ENCODE data around the gene DENND4A. TPM values are rescaled to one million over a fixed set of nuclear protein-coding genes. Genes with fewer than 3 reads are reported as not detected.

Gene DENND4A
- polyA plus RNA-seq, 1 of the 3 experiments (the other 2 are of a cell fraction) = 2.5 TPM

DNA sequence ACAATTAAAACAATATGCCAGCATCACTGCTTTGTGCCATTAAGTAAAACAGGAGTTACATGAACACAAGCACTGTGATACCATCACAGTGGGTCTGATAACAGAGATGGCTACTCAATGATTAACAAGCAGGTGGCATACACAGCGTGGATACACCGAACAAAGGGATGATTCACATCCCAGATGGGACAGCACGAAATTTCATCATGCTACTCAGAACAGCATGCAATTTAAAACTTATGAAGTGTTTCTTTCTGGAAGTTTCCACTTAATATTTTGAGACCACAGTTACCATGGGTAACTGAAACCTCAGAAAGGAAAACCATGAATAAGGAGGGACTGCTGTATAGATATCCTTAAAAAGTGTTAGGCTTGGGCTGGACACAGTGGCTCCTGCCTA, 125.8 kb downstream of the DENND4A start (continued):
- TF ChIP-seq NRF1 (IDR thresholded peaks at IDR 0.05; ENCODE audit: low read depth, low read length) (no peak), EP300 (IDR thresholded peaks at IDR 0.05; ENCODE audit: borderline replicate concordance in 1 of 2, low read depth in 1 of 2, low read length in 1 of 2) (no peak), JUND (IDR thresholded peaks at IDR 0.05) (no peak)
- TF ChIP-seq, protein P1, sequence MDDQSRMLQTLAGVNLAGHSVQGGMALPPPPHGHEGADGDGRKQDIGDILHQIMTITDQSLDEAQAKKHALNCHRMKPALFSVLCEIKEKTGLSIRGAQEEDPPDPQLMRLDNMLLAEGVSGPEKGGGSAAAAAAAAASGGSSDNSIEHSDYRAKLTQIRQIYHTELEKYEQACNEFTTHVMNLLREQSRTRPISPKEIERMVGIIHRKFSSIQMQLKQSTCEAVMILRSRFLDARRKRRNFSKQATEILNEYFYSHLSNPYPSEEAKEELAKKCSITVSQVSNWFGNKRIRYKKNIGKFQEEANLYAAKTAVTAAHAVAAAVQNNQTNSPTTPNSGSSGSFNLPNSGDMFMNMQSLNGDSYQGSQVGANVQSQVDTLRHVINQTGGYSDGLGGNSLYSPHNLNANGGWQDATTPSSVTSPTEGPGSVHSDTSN (IDR thresholded peaks at IDR 0.05) = no peak

DNA sequence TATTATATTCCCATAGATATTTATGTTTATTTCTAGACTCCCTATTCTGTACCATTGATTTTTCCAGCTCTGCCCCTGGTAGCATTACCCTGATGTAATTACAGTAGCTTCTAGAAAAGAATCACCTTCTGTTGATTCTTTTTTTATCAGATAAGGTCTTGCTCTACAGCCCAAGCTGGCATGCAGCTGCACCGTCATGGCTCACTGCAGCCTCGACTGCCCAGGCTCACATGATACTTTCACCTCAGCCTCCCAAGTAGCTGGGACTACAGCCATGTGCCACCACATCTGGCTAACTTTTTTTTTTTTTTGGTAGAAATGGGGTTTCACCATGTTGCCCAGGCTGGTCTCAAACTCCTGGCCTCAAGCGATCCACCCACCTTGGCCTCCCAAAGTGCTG, 128.6 kb downstream of the DENND4A start:
- 88% methylated on average over 3 of the region's 3 CpGs for WGBS (ENCODE audit: low lambda C conversion rate)
- Histone ChIP-seq H3F3A (replicated peaks; ENCODE audit: insufficient read depth) (peaks cover 13% of the 10 kb centered on the region), H3K27ac (ENCODE audit: low read depth in 2 of 2, low read length in 1 of 2) (no peak overlapping the region), H3K79me2 (ENCODE audit: insufficient read depth) (no peaks in the 10 kb centered on the region), H3K27me3 (ENCODE audit: insufficient read depth) (no peaks in the 10 kb centered on the region), H3K4me1 (ENCODE audit: control insufficient read depth in 1 of 2, insufficient read depth in 2 of 2, low read depth in 1 of 2, low read length in 1 of 2) (no peaks in the 10 kb centered on the region; a peak in 1 of 4 replicates), H3K9me2 (no peaks in the 10 kb centered on the region), H3K4me3 (ENCODE audit: low read depth in 2 of 2, low read length in 1 of 2) (no peak overlapping the region), H3K36me3 (replicated peaks in 1 of 2; ENCODE audit: control insufficient read depth in 1 of 2, insufficient read depth in 2 of 2, low read length in 1 of 2) (peaks cover 5 to 32% of the 10 kb centered on the region in 2 experiments), H3K9me3 (no peaks in the 10 kb centered on the region), H2AFZ (ENCODE audit: low read depth) (no peak overlapping the region), H3K4me2 (no peak overlapping the region), H4K20me1 (ENCODE audit: insufficient read depth) (no peaks in the 10 kb centered on the region), H3K9ac (no peak overlapping the region)
- no peak for DNase-seq
- ChIA-PET CTCF (interaction anchor here (1.4 to 2.1 kb wide), 3 partner anchors 24 to 161 kb away, joined by 3 to 12 read pairs (median 7); no protein-coding TSS in a partner anchor), POLR2A (interaction anchor here (0.7 kb wide), 1 partner anchor 153 kb away, joined by 6 read pairs; no protein-coding TSS in a partner anchor)
- TF ChIP-seq, protein P2, sequence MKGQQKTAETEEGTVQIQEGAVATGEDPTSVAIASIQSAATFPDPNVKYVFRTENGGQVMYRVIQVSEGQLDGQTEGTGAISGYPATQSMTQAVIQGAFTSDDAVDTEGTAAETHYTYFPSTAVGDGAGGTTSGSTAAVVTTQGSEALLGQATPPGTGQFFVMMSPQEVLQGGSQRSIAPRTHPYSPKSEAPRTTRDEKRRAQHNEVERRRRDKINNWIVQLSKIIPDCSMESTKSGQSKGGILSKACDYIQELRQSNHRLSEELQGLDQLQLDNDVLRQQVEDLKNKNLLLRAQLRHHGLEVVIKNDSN (IDR thresholded peaks at IDR 0.05; ENCODE audit: borderline replicate concordance, low read depth) = no peak
- no peak for TF ChIP-seq GABPA (IDR thresholded peaks at IDR 0.05; ENCODE audit: low read depth)
- TF ChIP-seq JUND (IDR thresholded peaks at IDR 0.05) = no peak
- TF ChIP-seq RXRA (IDR thresholded peaks at IDR 0.05; ENCODE audit: borderline replicate concordance, low read depth) = no peak
- no peak for TF ChIP-seq MXI1 (IDR thresholded peaks at IDR 0.05; ENCODE audit: low read depth, low read length)
- TF ChIP-seq, protein P3, sequence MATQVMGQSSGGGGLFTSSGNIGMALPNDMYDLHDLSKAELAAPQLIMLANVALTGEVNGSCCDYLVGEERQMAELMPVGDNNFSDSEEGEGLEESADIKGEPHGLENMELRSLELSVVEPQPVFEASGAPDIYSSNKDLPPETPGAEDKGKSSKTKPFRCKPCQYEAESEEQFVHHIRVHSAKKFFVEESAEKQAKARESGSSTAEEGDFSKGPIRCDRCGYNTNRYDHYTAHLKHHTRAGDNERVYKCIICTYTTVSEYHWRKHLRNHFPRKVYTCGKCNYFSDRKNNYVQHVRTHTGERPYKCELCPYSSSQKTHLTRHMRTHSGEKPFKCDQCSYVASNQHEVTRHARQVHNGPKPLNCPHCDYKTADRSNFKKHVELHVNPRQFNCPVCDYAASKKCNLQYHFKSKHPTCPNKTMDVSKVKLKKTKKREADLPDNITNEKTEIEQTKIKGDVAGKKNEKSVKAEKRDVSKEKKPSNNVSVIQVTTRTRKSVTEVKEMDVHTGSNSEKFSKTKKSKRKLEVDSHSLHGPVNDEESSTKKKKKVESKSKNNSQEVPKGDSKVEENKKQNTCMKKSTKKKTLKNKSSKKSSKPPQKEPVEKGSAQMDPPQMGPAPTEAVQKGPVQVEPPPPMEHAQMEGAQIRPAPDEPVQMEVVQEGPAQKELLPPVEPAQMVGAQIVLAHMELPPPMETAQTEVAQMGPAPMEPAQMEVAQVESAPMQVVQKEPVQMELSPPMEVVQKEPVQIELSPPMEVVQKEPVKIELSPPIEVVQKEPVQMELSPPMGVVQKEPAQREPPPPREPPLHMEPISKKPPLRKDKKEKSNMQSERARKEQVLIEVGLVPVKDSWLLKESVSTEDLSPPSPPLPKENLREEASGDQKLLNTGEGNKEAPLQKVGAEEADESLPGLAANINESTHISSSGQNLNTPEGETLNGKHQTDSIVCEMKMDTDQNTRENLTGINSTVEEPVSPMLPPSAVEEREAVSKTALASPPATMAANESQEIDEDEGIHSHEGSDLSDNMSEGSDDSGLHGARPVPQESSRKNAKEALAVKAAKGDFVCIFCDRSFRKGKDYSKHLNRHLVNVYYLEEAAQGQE (IDR thresholded peaks at IDR 0.05; ENCODE audit: low read depth, low read length) = no peak
- TF ChIP-seq POLR2AphosphoS5 (IDR thresholded peaks at IDR 0.05; ENCODE audit: low read depth, low read length) = no peak
- TF ChIP-seq, protein P4, sequence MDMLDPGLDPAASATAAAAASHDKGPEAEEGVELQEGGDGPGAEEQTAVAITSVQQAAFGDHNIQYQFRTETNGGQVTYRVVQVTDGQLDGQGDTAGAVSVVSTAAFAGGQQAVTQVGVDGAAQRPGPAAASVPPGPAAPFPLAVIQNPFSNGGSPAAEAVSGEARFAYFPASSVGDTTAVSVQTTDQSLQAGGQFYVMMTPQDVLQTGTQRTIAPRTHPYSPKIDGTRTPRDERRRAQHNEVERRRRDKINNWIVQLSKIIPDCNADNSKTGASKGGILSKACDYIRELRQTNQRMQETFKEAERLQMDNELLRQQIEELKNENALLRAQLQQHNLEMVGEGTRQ (IDR thresholded peaks at IDR 0.05; ENCODE audit: borderline replicate concordance, low read depth, low read length) = no peak
- no peak for TF ChIP-seq FOXJ3 (CRISPR knock-in tag; IDR thresholded peaks at IDR 0.05)
- TF ChIP-seq RCOR1 (IDR thresholded peaks at IDR 0.05; ENCODE audit: low read length) = no peak
- no peak for TF ChIP-seq NRF1 (IDR thresholded peaks at IDR 0.05; ENCODE audit: low read depth, low read length)
- TF ChIP-seq RAD21 (IDR thresholded peaks at IDR 0.05; ENCODE audit: low read length) = no peak
- TF ChIP-seq, protein P5, sequence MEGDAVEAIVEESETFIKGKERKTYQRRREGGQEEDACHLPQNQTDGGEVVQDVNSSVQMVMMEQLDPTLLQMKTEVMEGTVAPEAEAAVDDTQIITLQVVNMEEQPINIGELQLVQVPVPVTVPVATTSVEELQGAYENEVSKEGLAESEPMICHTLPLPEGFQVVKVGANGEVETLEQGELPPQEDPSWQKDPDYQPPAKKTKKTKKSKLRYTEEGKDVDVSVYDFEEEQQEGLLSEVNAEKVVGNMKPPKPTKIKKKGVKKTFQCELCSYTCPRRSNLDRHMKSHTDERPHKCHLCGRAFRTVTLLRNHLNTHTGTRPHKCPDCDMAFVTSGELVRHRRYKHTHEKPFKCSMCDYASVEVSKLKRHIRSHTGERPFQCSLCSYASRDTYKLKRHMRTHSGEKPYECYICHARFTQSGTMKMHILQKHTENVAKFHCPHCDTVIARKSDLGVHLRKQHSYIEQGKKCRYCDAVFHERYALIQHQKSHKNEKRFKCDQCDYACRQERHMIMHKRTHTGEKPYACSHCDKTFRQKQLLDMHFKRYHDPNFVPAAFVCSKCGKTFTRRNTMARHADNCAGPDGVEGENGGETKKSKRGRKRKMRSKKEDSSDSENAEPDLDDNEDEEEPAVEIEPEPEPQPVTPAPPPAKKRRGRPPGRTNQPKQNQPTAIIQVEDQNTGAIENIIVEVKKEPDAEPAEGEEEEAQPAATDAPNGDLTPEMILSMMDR (IDR thresholded peaks at IDR 0.05) = no peak
- no peak for TF ChIP-seq SIN3A (IDR thresholded peaks at IDR 0.05; ENCODE audit: borderline replicate concordance, low read depth, low read length)
- TF ChIP-seq NFIC (IDR thresholded peaks at IDR 0.05; ENCODE audit: borderline replicate concordance) = no peak
- TF ChIP-seq, protein P1 (IDR thresholded peaks at IDR 0.05) = no peak
- TF ChIP-seq EP300 (IDR thresholded peaks at IDR 0.05; ENCODE audit: borderline replicate concordance in 1 of 2, low read depth in 1 of 2, low read length in 1 of 2) = no peak
- no peak for TF ChIP-seq FOXM1 (IDR thresholded peaks at IDR 0.05; ENCODE audit: low read depth)
- TF ChIP-seq, protein P6, sequence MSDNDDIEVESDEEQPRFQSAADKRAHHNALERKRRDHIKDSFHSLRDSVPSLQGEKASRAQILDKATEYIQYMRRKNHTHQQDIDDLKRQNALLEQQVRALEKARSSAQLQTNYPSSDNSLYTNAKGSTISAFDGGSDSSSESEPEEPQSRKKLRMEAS (IDR thresholded peaks at IDR 0.05; ENCODE audit: low read depth) = no peak
